HepG2 (cell line): Measurements from ENCODE around the gene FHIT. TPM values are rescaled to one million over a fixed set of nuclear protein-coding genes. Genes with fewer than 3 reads are reported as not detected.

Source experiments
- ATAC-seq: fragments of 200-7000 bp; cut with Tn5 transposase; 3 replicates; pipeline ENCODE4 v1.9.1; 2020; ENCODE audit warnings: mild to moderate bottlenecking, moderate library complexity
- BruUV-seq: library from RNA; stranded (reverse); fragments of 400-500 nt; replicated peaks from 2 replicates; lab custom pipeline; 2021; lab: Mats Ljungman, UMichigan
- CTCF ChIA-PET: fragments of 300-600 bp; formaldehyde crosslinking; extraction: SDS; loops from one replicate; lab custom pipeline; 2021; ENCODE audit warnings: low total read pairs, inconsistent platforms, low intra/inter-chr PET ratio; lab: Yijun Ruan, JAX
- POLR2A ChIA-PET: fragments of 350-600 bp; sonication (Branson Sonifier 250); formaldehyde crosslinking; loops from one replicate; lab custom pipeline; 2020; ENCODE audit warnings: antibody characterized with exemption, inconsistent platforms; lab: Yijun Ruan, JAX
- DNase-seq: peaks from one replicate; pipeline ENCODE4 v3.0.0-alpha.2; 2015; ENCODE audit warnings: low spot score
- FAIRE-seq: peaks from 3 replicates; lab custom pipeline; 2011; peaks lifted over from hg19 to GRCh38; lab: Jason Lieb, UNC
- H2AFZ ChIP-seq: one replicate; pipeline ENCODE4 v1.6.1; 2011; ENCODE audit warnings: low read length, inconsistent platforms
- H3K27ac ChIP-seq: fragments of 300-600 bp; 3 replicates; pipeline ENCODE4 v1.8.0; 2011; ENCODE audit warnings: mixed run types, mild to moderate bottlenecking, mixed read lengths, low read length, inconsistent platforms; ENCODE audit not compliant: insufficient read depth; ENCODE audit errors: extremely low read length
- H3K27me3 ChIP-seq, 2 experiments: fragments of 200-600 bp in 1 of 2; 2 replicates in 1 of 2; 3 replicates in 1 of 2; pipeline versions ENCODE4 v1.6.0 to v1.8.0; 2011; ENCODE audit warnings: low read length in 2 of 2, mild to moderate bottlenecking in 2 of 2, moderate library complexity in 2 of 2, inconsistent platforms in 1 of 2; ENCODE audit not compliant: insufficient read depth in 2 of 2, control insufficient read depth in 1 of 2
- H3K36me3 ChIP-seq, 2 experiments: fragments of 200-600 bp in 1 of 2; replicated peaks in 1 of 2; 2 replicates in 1 of 2; 3 replicates in 1 of 2; pipeline versions ENCODE4 v1.5.1 to v1.8.0; 2011; ENCODE audit warnings: low read length in 2 of 2, inconsistent platforms in 1 of 2; ENCODE audit not compliant: insufficient read depth in 2 of 2, control insufficient read depth in 1 of 2
- H3K4me1 ChIP-seq: 2 replicates; pipeline ENCODE4 v1.5.1; 2012; ENCODE audit warnings: low read length, inconsistent platforms; ENCODE audit not compliant: insufficient read depth
- H3K4me2 ChIP-seq: 2 replicates; pipeline ENCODE4 v1.6.0; 2011; ENCODE audit warnings: low read depth, low read length, inconsistent platforms
- H3K4me3 ChIP-seq, 3 experiments: fragments of 200-600 bp in 1 of 3; sonication (generic), shearing (Covaris generic) in 1 of 3; replicated peaks in 1 of 3; 2 replicates each; pipeline ENCODE4 v1.5.1; 2011 to 2016; ENCODE audit warnings: low read length in 3 of 3, inconsistent platforms in 2 of 3, low read depth in 2 of 3, mild to moderate bottlenecking in 2 of 3, control low read depth in 1 of 3, mixed read lengths in 1 of 3; ENCODE audit not compliant: insufficient read depth in 1 of 3
- H3K79me2 ChIP-seq: one replicate; pipeline ENCODE4 v1.6.1; 2011; ENCODE audit warnings: low read length, inconsistent platforms; ENCODE audit not compliant: insufficient read depth
- H3K9ac ChIP-seq: 2 replicates; pipeline ENCODE4 v1.6.0; 2011; ENCODE audit warnings: mild to moderate bottlenecking, low read depth, low read length, inconsistent platforms; ENCODE audit not compliant: insufficient read depth
- H3K9me3 ChIP-seq: 2 replicates; pipeline ENCODE4 v1.5.1; 2012; ENCODE audit warnings: mild to moderate bottlenecking, low read length
- H4K20me1 ChIP-seq: 2 replicates; pipeline ENCODE4 v1.6.0; 2011; ENCODE audit warnings: inconsistent platforms, mild to moderate bottlenecking, low read length, moderate library complexity; ENCODE audit not compliant: insufficient read depth
- CEBPZ ChIP-seq: IDR thresholded peaks from 2 replicates; pipeline ENCODE4 v1.6.1; 2012; ENCODE audit warnings: low read length, improper control_type of control experiment
- MYNN ChIP-seq: sonication (generic); formaldehyde crosslinking; IDR thresholded peaks from 2 replicates; pipeline ENCODE4 v1.4.0; 2020; ENCODE audit warnings: mild to moderate bottlenecking, low read depth, missing genetic modification reagents
- SP2 ChIP-seq: sonication (generic); formaldehyde crosslinking; IDR thresholded peaks from 2 replicates; pipeline ENCODE4 v1.5.1; 2020; ENCODE audit warnings: mild to moderate bottlenecking, missing genetic modification reagents
- TERF1 ChIP-seq: sonication (generic); formaldehyde crosslinking; IDR thresholded peaks from 2 replicates; pipeline ENCODE4 v1.8.0; 2022; ENCODE audit warnings: mild to moderate bottlenecking, missing genetic modification reagents, moderate library complexity
- ZNF430 ChIP-seq: sonication (generic); formaldehyde crosslinking; IDR thresholded peaks from 2 replicates; pipeline ENCODE4 v1.9.0; 2021; ENCODE audit warnings: mild to moderate bottlenecking, missing genetic modification reagents
- WGBS: methylation state at CpG from one replicate; pipeline ENCODE4 v1.1.6; 2017; ENCODE audit warnings: low lambda C conversion rate; 5-methylcytosine and 5-hydroxymethylcytosine counted together
- in situ Hi-C: cut with HindIII; loops from 2 replicates; pipeline ENCODE4 v1.10.0; 2017; ENCODE audit warnings: low pct_unique_long_range_greater_than_20kb; ENCODE audit not compliant: extremely low pct_ligation_motif_present
- intact Hi-C: fragments of 100-400 bp; cut with micrococcal nuclease; formaldehyde crosslinking; loops from one replicate; pipeline ENCODE4 v1.10.0; 2022; ENCODE audit not compliant: unreplicated experiment
- polyA plus RNA-seq, 8 experiments: library from polyadenylated mRNA; depleted of rRNA in 3 of 8; stranded (reverse) in 7 of 8; unstranded in 1 of 8; fragments of >200 nt; fragmentation: Illumina TruSeq in 4 of 8; extraction: Trizol in 4 of 8; gene quantifications; 2 replicates each; pipeline versions ENCODE4 v1.2.1 to v1.2.3, GENCODE V29; 2011 to 2016; ENCODE audit warnings: low read depth in 4 of 8, missing spikeins in 1 of 8, mixed read lengths in 1 of 8; ENCODE audit not compliant: insufficient read depth in 1 of 8
- total RNA-seq, 5 experiments: library from RNA; depleted of rRNA; stranded (reverse); fragments of >200 nt; fragmentation: Illumina TruSeq; extraction: Trizol; gene quantifications; 2 replicates each; pipeline ENCODE4 v1.2.3, GENCODE V29; 2016; ENCODE audit warnings: low read depth in 1 of 5
- TF ChIP-seq, protein P1 (sequence below): sonication (generic); formaldehyde crosslinking; IDR thresholded peaks from 2 replicates; pipeline ENCODE4 v1.5.1; 2020; ENCODE audit warnings: mild to moderate bottlenecking, missing genetic modification reagents, borderline replicate concordance

The FHIT gene
- total and polyA plus RNA-seq, 2 of the 13 experiments (the other 11 are each of a cell fraction or from before 2014, with no cell fraction given) = 4.0 to 4.6 TPM

GRCh38 chr3:61297821-61298220, 46.6 kb upstream of the FHIT start (continued):
- no peak for TF ChIP-seq TERF1 (CRISPR knock-in tag)

- H3K79me2 ChIP-seq = no peaks in the 10 kb centered on the region
- FAIRE-seq (no peak), ATAC-seq (no peak)
- no peaks in the 10 kb centered on the region for H4K20me1 ChIP-seq
- CTCF ChIA-PET = no interaction called here
- H2AFZ ChIP-seq = no peak overlapping the region
- no peak overlapping the region for H3K4me3 ChIP-seq
- H3K36me3 ChIP-seq = no peaks in the 10 kb centered on the region
- H3K27me3 ChIP-seq = no peaks in the 10 kb centered on the region
- POLR2A ChIA-PET = no interaction called here
- intact Hi-C loops = no loop called here
- TF ChIP-seq SP2 (CRISPR knock-in tag) (no peak), MYNN (CRISPR knock-in tag) (no peak)
- TF ChIP-seq, all 625 proteins: peak for 0
- H3K9ac ChIP-seq = no peak overlapping the region
- no peak overlapping the region for H3K4me2 ChIP-seq
- no TSS peak for BruUV-seq
- H3K9me3 ChIP-seq = no peaks in the 10 kb centered on the region
- no peak for DNase-seq
- no peak overlapping the region for H3K27ac ChIP-seq
- WGBS = 6% methylated on average over 5 of the region's 5 CpGs
- H3K4me1 ChIP-seq = no peaks in the 10 kb centered on the region
- in situ Hi-C loops = no loop called here
Observed at GRCh38 chr3:61288446-61288845, 37.2 kb upstream of the FHIT start.

GRCh38 chr3:61283876-61284275, 32.6 kb upstream of the FHIT start:
- ChIA-PET POLR2A (no interaction called here), CTCF (no interaction called here)
- DNase-seq (no peak), FAIRE-seq (no peak), ATAC-seq (no peak)
- no peak overlapping the region for H3K4me3 ChIP-seq
- BruUV-seq = no TSS peak
- no peaks in the 10 kb centered on the region for H3K9me3 ChIP-seq
- intact Hi-C loops (no loop called here), in situ Hi-C loops (no loop called here)
- H3K9ac ChIP-seq = no peak overlapping the region
- no peaks in the 10 kb centered on the region for H3K4me1 ChIP-seq
- no peaks in the 10 kb centered on the region for H4K20me1 ChIP-seq
- no peaks in the 10 kb centered on the region for H3K79me2 ChIP-seq
- H3K27me3 ChIP-seq = no peaks in the 10 kb centered on the region
- H3K27ac ChIP-seq = no peak overlapping the region
- no peak overlapping the region for H2AFZ ChIP-seq
- no peaks in the 10 kb centered on the region for H3K36me3 ChIP-seq
- H3K4me2 ChIP-seq = no peak overlapping the region
- TF ChIP-seq CEBPZ = no peak
- TF ChIP-seq, protein P1, sequence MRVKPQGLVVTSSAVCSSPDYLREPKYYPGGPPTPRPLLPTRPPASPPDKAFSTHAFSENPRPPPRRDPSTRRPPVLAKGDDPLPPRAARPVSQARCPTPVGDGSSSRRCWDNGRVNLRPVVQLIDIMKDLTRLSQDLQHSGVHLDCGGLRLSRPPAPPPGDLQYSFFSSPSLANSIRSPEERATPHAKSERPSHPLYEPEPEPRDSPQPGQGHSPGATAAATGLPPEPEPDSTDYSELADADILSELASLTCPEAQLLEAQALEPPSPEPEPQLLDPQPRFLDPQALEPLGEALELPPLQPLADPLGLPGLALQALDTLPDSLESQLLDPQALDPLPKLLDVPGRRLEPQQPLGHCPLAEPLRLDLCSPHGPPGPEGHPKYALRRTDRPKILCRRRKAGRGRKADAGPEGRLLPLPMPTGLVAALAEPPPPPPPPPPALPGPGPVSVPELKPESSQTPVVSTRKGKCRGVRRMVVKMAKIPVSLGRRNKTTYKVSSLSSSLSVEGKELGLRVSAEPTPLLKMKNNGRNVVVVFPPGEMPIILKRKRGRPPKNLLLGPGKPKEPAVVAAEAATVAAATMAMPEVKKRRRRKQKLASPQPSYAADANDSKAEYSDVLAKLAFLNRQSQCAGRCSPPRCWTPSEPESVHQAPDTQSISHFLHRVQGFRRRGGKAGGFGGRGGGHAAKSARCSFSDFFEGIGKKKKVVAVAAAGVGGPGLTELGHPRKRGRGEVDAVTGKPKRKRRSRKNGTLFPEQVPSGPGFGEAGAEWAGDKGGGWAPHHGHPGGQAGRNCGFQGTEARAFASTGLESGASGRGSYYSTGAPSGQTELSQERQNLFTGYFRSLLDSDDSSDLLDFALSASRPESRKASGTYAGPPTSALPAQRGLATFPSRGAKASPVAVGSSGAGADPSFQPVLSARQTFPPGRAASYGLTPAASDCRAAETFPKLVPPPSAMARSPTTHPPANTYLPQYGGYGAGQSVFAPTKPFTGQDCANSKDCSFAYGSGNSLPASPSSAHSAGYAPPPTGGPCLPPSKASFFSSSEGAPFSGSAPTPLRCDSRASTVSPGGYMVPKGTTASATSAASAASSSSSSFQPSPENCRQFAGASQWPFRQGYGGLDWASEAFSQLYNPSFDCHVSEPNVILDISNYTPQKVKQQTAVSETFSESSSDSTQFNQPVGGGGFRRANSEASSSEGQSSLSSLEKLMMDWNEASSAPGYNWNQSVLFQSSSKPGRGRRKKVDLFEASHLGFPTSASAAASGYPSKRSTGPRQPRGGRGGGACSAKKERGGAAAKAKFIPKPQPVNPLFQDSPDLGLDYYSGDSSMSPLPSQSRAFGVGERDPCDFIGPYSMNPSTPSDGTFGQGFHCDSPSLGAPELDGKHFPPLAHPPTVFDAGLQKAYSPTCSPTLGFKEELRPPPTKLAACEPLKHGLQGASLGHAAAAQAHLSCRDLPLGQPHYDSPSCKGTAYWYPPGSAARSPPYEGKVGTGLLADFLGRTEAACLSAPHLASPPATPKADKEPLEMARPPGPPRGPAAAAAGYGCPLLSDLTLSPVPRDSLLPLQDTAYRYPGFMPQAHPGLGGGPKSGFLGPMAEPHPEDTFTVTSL = no peak
- TF ChIP-seq ZNF430 (CRISPR knock-in tag) = no peak
